ENCODE results near the gene SCGB3A1.

DNA sequence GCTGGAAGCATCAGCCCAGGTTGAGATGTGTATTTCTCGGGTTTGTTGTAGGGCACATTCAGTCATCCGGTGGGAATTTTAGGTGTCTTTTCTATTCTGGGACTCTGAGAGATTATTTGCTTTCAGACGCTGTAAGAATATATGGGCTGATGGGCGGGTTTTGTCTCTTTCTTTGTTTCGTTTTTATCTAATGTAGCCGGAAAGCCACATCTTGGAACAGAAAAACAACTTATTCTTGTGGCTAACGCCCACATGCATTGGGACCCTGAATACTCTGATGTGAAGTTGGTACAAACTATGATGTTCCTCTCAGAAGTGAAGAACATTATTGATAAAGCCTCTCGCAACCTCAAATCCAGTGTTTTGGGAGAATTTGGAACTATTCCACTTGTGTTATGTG, 22.4 kb downstream of the SCGB3A1 start:
- TF ChIP-seq, protein P1, sequence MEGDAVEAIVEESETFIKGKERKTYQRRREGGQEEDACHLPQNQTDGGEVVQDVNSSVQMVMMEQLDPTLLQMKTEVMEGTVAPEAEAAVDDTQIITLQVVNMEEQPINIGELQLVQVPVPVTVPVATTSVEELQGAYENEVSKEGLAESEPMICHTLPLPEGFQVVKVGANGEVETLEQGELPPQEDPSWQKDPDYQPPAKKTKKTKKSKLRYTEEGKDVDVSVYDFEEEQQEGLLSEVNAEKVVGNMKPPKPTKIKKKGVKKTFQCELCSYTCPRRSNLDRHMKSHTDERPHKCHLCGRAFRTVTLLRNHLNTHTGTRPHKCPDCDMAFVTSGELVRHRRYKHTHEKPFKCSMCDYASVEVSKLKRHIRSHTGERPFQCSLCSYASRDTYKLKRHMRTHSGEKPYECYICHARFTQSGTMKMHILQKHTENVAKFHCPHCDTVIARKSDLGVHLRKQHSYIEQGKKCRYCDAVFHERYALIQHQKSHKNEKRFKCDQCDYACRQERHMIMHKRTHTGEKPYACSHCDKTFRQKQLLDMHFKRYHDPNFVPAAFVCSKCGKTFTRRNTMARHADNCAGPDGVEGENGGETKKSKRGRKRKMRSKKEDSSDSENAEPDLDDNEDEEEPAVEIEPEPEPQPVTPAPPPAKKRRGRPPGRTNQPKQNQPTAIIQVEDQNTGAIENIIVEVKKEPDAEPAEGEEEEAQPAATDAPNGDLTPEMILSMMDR (IDR thresholded peaks at IDR 0.05) = no peak
- TF ChIP-seq POLR2A (IDR thresholded peaks at IDR 0.05) = no peak
